ENCODE measurements around the gene SP4.

DNA sequence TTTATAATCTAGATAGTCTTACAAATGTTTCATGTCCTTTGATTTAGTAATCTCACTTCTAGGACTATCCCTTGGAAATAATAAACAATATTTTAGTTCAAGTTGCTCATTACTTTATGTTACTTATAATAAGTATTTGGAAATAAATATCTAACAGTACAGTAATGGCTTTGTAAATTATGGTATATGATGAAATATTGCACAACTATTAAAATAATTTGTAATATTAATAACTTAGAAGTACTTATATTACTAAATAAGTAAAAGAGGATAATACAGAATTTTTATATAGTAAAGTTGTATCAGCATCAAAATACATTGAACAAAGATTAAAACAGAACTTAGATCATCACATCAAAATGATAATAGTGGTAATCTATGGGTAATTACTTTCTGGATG lies 41.1 kb downstream of the SP4 start:
- TF ChIP-seq, protein P1, sequence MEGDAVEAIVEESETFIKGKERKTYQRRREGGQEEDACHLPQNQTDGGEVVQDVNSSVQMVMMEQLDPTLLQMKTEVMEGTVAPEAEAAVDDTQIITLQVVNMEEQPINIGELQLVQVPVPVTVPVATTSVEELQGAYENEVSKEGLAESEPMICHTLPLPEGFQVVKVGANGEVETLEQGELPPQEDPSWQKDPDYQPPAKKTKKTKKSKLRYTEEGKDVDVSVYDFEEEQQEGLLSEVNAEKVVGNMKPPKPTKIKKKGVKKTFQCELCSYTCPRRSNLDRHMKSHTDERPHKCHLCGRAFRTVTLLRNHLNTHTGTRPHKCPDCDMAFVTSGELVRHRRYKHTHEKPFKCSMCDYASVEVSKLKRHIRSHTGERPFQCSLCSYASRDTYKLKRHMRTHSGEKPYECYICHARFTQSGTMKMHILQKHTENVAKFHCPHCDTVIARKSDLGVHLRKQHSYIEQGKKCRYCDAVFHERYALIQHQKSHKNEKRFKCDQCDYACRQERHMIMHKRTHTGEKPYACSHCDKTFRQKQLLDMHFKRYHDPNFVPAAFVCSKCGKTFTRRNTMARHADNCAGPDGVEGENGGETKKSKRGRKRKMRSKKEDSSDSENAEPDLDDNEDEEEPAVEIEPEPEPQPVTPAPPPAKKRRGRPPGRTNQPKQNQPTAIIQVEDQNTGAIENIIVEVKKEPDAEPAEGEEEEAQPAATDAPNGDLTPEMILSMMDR (IDR thresholded peaks at IDR 0.05), result no peak
- TF ChIP-seq EZH2 (IDR thresholded peaks at IDR 0.05), result no peak

Measured in neural progenitor cell (in vitro differentiated cells).